HG03378 (cell line): ENCODE results near the gene TRIM44.

ENCODE experiments used
- ATAC-seq: cut with Tn5 transposase; IDR thresholded peaks from one replicate; pipeline ENCODE4 v1.9.1; 2021; ENCODE audit warnings: mild to moderate bottlenecking, moderate library complexity; ENCODE audit not compliant: unreplicated experiment

The TRIM44 gene

GRCh38 chr11:35662649-35663407, at the start of gene TRIM44:
TSS of gene TRIM44 (plus strand) at chr11:35662775. CDS start at chr11:35663112, 337 bp downstream.
- peak; percentile 88 for ATAC-seq

DNA sequence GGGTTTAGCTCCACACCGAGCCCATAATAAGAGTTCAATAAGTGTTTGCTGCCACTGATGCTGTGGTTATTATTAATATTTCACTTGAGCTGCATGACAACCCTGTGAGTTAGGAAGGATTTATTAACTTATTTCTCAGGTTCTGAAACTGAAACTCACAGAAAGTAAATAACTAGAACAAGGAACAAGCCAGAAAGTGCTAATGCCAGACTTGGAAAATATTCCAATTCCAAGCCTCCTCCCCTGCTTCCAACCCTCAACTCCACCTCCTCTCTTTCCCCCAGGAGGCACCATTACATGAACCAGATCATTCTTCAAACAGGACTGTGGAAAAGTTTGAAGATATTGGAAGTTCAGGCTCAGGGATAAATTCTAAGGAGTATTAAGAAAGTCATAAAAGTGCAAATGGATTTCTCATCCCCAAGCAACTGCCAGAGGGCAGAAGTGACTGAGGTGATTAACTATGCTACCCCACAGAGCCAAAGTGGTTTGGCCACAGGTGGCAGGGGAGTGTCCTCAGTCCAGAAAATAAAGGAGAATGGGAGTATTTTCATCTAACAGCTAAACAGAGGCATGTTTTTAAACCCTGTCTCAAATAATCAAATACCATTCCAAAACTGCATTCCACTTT, 47.5 kb upstream of the TRIM44 start:
- ATAC-seq = no peak

GRCh38 chr11:35615921-35616900, 46.4 kb upstream of the TRIM44 start:
- peak; percentile 45 for ATAC-seq

GRCh38 chr11:35617316-35617686, 45.3 kb upstream of the TRIM44 start:
- ATAC-seq = no peak

GRCh38 chr11:35617687-35618496, 44.7 kb upstream of the TRIM44 start, which contains the start of gene FJX1:
TSS of gene FJX1 (plus strand) at chr11:35618460. CDS start at chr11:35618637, 177 bp downstream.
- no peak for ATAC-seq

GRCh38 chr11:35618497-35619115, 44.0 kb upstream of the TRIM44 start:
- no peak for ATAC-seq

- no peak for ATAC-seq
Observed at GRCh38 chr11:35619116-35619854, 43.3 kb upstream of the TRIM44 start.

GRCh38 chr11:35619855-35620640, 42.5 kb upstream of the TRIM44 start:
- ATAC-seq = no peak

GRCh38 chr11:35620795-35621194, 41.8 kb upstream of the TRIM44 start:
- ATAC-seq = no peak

DNA sequence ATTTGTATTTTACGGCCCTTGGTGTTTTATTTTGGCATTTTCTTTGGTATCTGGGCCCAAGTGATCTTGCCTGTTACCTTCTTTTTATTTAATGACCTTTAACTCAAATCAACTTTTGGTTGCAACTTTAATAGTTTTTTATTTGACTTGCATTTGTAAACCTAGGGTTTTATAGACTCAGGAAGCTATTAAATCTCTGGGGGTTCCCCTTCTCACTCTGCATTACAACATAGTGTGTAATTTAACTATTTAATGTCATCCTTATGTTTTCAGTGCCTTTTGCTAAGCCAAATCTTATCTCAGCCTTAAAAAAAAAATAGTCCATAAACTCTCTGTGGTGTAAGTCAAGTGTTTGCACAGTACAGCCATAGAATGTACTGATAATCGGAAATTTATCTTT, 41.0 kb upstream of the TRIM44 start:
- ATAC-seq = no peak

DNA sequence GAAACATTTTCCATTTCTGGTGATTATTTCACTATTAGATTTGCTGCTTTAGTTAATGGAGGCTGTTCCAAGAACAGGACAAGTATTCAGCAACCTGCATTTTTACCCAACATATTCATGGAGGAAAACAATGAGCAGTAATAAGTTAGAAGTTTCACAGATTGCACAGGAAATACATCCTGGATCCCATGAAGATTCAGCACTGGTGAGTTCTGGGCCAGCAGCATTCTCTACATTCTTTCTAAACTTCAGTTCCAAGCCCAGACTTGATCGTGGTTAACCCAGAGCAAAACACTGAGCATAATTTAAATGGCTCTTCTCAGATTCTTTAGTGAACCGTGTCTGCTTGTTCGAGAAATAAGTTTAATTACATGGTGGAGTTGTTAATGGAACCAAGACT, 40.5 kb upstream of the TRIM44 start:
- no peak for ATAC-seq

DNA sequence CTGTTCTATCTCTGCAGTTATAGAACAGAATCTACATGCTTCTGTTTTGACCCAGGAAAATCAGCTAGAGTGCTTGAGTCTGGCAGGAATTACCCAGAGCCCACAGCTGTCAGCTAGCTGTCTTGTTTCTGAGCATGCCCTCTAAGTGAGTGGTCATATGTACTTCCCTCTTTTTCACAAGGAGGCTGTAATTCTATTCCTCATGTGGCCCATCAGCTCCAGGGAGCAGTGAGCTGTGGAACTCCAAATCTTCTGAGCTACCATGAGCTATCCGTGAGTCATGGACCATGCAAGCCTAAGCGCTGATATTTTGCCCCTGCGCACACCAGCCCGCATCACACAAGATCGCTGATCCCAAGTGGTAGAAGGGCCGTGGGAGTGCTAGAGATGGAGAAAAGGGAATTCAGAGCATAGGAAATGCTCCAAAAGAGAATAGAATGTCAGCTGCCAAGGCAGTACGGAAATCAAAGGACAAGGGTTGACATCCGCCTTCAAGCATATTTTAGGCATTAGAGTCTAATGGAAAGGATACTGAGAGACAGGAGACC, 38.9 kb upstream of the TRIM44 start:
- ATAC-seq = no peak

DNA sequence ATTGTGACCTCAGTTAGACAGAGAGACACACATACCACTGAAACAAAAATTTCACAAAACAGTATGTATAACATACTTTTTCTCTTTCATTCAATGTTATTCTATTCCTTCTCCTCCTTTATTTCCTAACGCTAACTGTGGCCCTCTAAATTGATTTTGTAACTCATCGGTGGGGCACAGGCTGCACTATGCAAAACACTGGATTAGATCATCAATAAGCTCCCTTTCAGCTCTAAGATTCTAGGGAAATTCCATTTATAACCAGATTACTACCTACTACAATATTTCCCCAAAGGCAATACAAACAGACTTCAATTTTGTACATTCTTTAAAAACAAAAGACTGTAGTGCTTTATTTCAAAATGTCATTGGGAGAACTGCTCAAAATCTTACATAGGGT, 38.3 kb upstream of the TRIM44 start:
- no peak for ATAC-seq

GRCh38 chr11:35624781-35625180, 37.8 kb upstream of the TRIM44 start:
- ATAC-seq = no peak

- ATAC-seq = no peak
Observed at GRCh38 chr11:35626501-35626900, 36.1 kb upstream of the TRIM44 start.

GRCh38 chr11:35629511-35629910, 33.1 kb upstream of the TRIM44 start:
- ATAC-seq = no peak

DNA sequence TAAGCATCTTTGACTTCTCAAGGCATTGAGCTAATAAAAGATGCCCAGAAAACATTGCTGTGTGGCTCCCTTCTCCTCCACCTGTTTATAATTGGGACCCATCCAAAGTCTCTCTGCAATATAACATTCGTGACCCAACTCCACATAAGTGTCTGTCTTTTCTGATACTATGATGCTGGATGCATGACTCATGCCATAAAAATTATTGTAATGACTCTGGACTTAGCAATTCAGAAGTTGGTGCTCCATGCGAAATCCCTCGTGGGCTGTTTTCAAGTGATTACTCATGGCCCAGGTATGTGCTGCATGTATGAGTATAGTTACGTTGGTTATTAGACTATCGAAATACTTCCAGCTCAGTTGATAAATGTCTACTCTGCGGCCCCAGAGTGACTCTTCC, 32.7 kb upstream of the TRIM44 start:
- no peak for ATAC-seq

DNA sequence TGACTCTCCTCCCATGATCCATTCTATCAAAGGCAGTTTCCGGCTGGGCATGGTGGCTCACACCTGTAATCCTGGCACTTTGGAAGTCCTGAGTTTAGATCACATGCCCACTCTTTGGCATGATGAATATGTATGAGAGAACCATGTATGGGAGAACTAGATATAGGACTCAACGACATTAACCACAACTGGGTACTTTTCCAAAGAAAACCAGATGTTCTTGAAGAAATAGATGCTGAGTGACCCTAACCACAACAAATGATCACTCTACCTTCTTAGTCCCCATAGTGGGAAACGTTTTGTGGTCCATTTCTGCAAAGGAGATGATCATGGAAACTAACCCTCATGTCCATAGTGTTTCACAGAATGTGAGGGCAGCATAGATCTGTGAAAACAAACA, 30.7 kb upstream of the TRIM44 start:
- ATAC-seq = no peak
